K562 (cell line): Measurements from ENCODE around the gene FOXL2NB. TPM values are rescaled to one million over a fixed set of nuclear protein-coding genes. Genes with fewer than 3 reads are reported as not detected.

ENCODE experiments used
- CBX1 ChIP-seq: sonication (generic); IDR thresholded peaks from 2 replicates; pipeline ENCODE4 v1.6.1; 2016; ENCODE audit warnings: antibody characterized with exemption, low read depth, mild to moderate bottlenecking
- CSDE1 ChIP-seq, 2 experiments: fragments of 450-650 bp; IDR thresholded peaks; 2 replicates each; pipeline ENCODE4 v1.6.1; 2016; ENCODE audit warnings: mild to moderate bottlenecking in 1 of 2
- DNMT1 ChIP-seq: fragments of 450-650 bp; IDR thresholded peaks from 2 replicates; pipeline ENCODE4 v1.6.1; 2016; ENCODE audit warnings: antibody characterized with exemption, mild to moderate bottlenecking
- E2F3 ChIP-seq: fragments of 250-450 bp; sonication (Bioruptor Pico); IDR thresholded peaks from 2 replicates; pipeline ENCODE4 v1.4.0; 2020; ENCODE audit warnings: mild to moderate bottlenecking
- FOXJ3 ChIP-seq: sonication (generic); formaldehyde crosslinking; IDR thresholded peaks from 2 replicates; pipeline ENCODE4 v1.4.0; 2020; ENCODE audit warnings: mild to moderate bottlenecking, missing genetic modification reagents
- JUNB ChIP-seq: fragments of 450-650 bp; formaldehyde crosslinking; conservative IDR thresholded peaks from 2 replicates; pipeline ENCODE4 v1.4.0; 2020; ENCODE audit warnings: mild to moderate bottlenecking
- L3MBTL2 ChIP-seq: fragments of 450-650 bp; IDR thresholded peaks from 2 replicates; pipeline ENCODE4 v1.6.1; 2016; ENCODE audit warnings: mild to moderate bottlenecking, moderate library complexity
- NONO ChIP-seq, 2 experiments: fragments of 200-400 bp in 1 of 2; fragments of 450-650 bp in 1 of 2; formaldehyde crosslinking in 1 of 2; IDR thresholded peaks; 2 replicates each; pipeline ENCODE4 v1.6.1; 2017; ENCODE audit warnings: low read depth in 2 of 2, mild to moderate bottlenecking in 2 of 2, moderate library complexity in 2 of 2, low read length in 1 of 2
- POLR2G ChIP-seq: fragments of 200-400 bp; formaldehyde crosslinking; IDR thresholded peaks from 2 replicates; pipeline ENCODE4 v1.6.1; 2017; ENCODE audit warnings: low read depth, mild to moderate bottlenecking, antibody characterized with exemption, low read length, moderate library complexity
- RBBP5 ChIP-seq: fragments of 200-600 bp; sonication (generic); IDR thresholded peaks from 2 replicates; pipeline ENCODE4 v1.6.1; 2012; ENCODE audit warnings: borderline replicate concordance, mild to moderate bottlenecking, low read length, control low read depth, inconsistent platforms; ENCODE audit not compliant: insufficient read depth, poor library complexity, severe bottlenecking
- SMAD4 ChIP-seq: fragments of 250-450 bp; sonication (Bioruptor Pico); conservative IDR thresholded peaks from 2 replicates; pipeline ENCODE4 v1.8.0; 2021; ENCODE audit warnings: inconsistent platforms, mild to moderate bottlenecking, moderate library complexity
- SUPT5H ChIP-seq: fragments of 450-650 bp; IDR thresholded peaks from 2 replicates; pipeline ENCODE4 v1.6.1; 2016
- TCF7L2 ChIP-seq: fragments of 150-350 bp; IDR thresholded peaks from 2 replicates; pipeline ENCODE4 v1.6.1; 2016; ENCODE audit warnings: low read depth, mild to moderate bottlenecking, low read length, moderate library complexity
- YBX1 ChIP-seq: fragments of 450-650 bp; IDR thresholded peaks from 2 replicates; pipeline ENCODE4 v1.7.1; 2016; ENCODE audit warnings: mild to moderate bottlenecking
- ZFX ChIP-seq: sonication (generic); formaldehyde crosslinking; IDR thresholded peaks from 2 replicates; pipeline ENCODE4 v1.8.0; 2022; ENCODE audit warnings: mild to moderate bottlenecking, missing genetic modification reagents, moderate library complexity
- polyA plus RNA-seq, 8 experiments: library from polyadenylated mRNA; depleted of rRNA in 4 of 8; stranded (reverse) in 5 of 8; unstranded in 3 of 8; fragments of >200 nt; fragmentation: Nextera tagmentation in 2 of 8; fragmentation: Illumina TruSeq in 1 of 8; extraction: Ambion mirVana in 2 of 8; extraction: Trizol in 1 of 8; gene quantifications; 2 replicates each; pipeline versions ENCODE4 v1.2.1 to v1.2.3, GENCODE V29; 2011 to 2014; ENCODE audit warnings: inconsistent platforms in 1 of 8, missing spikeins in 1 of 8
- total RNA-seq, 7 experiments: library from RNA; depleted of rRNA in 6 of 7; stranded (reverse); fragments of >200 nt in 6 of 7; fragmentation: Illumina TruSeq in 2 of 7; extraction: Trizol in 2 of 7; gene quantifications; 2 replicates each; pipeline versions ENCODE4 v1.2.1 to v1.2.3, GENCODE V29; 2011 to 2021; ENCODE audit warnings: low replicate concordance in 1 of 7
- TF ChIP-seq, protein P1 (sequence below), 2 experiments: IDR thresholded peaks; 2 replicates each; pipeline ENCODE4 v1.6.1; 2011; ENCODE audit warnings: borderline replicate concordance in 1 of 2, control low read depth in 1 of 2, low read depth in 1 of 2, low read length in 1 of 2, mild to moderate bottlenecking in 1 of 2, mixed read lengths in 1 of 2, moderate library complexity in 1 of 2; ENCODE audit not compliant: insufficient read depth in 1 of 2, insufficient read length in 1 of 2, poor library complexity in 1 of 2, severe bottlenecking in 1 of 2; ENCODE audit errors: extremely low read depth in 1 of 2
- TF ChIP-seq, protein P2 (sequence below), 2 experiments: IDR thresholded peaks; 2 replicates each; pipeline ENCODE4 v1.6.1; 2012; ENCODE audit warnings: improper control_type of control experiment in 2 of 2, low read depth in 2 of 2, low read length in 2 of 2, borderline replicate concordance in 1 of 2
- TF ChIP-seq, protein P3 (sequence below): fragments of 450-650 bp; formaldehyde crosslinking; IDR thresholded peaks from 2 replicates; pipeline ENCODE4 v1.4.0; 2020; ENCODE audit warnings: mild to moderate bottlenecking, moderate library complexity
- TF ChIP-seq, protein P4 (sequence below): fragments of 250-450 bp; sonication (Bioruptor Pico); IDR thresholded peaks from 2 replicates; pipeline ENCODE4 v1.8.0; 2022; ENCODE audit warnings: inconsistent platforms

The FOXL2NB gene
- total and polyA plus RNA-seq, 9 of the 15 experiments (the other 6 are each of a cell fraction or from before 2014, with no cell fraction given) = 0.71 to 17.4 (median 9.0) TPM

- TF ChIP-seq, protein P1, sequence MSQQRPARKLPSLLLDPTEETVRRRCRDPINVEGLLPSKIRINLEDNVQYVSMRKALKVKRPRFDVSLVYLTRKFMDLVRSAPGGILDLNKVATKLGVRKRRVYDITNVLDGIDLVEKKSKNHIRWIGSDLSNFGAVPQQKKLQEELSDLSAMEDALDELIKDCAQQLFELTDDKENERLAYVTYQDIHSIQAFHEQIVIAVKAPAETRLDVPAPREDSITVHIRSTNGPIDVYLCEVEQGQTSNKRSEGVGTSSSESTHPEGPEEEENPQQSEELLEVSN (IDR thresholded peaks at IDR 0.05; ENCODE audit: borderline replicate concordance in 1 of 2, extremely low read depth in 1 of 2, insufficient read depth in 1 of 2, insufficient read length in 1 of 2, low read depth in 1 of 2, low read length in 1 of 2, poor library complexity in 1 of 2, severe bottlenecking in 1 of 2) = peak; percentile 78 to 85
- TF ChIP-seq JUNB (CRISPR knock-in tag) = no peak
- TF ChIP-seq YBX1 = no peak
- no peak for TF ChIP-seq CSDE1 (IDR thresholded peaks at IDR 0.05)
- peak; percentile 11; the same call in 1 of the 2 replicates for TF ChIP-seq CBX1
- no peak for TF ChIP-seq DNMT1
- peak; percentile 40 for TF ChIP-seq SUPT5H
- TF ChIP-seq FOXJ3 = no peak
- TF ChIP-seq SMAD4 (CRISPR knock-in tag) = peak; percentile 36; the same call in 1 of the 2 replicates
- TF ChIP-seq ZFX (CRISPR knock-in tag) = peak; percentile 91
- TF ChIP-seq L3MBTL2 = peak; percentile 85
- TF ChIP-seq POLR2G = peak; percentile 85
- 0 out of 4 replicates have a peak, but pooled peaks of 1 of the 2 experiments have one; percentile 47 for TF ChIP-seq NONO (IDR thresholded peaks at IDR 0.05; ENCODE audit: low read depth in 2 of 2, low read length in 1 of 2)
- TF ChIP-seq TCF7L2 = no peak
- peak; percentile 96 for TF ChIP-seq RBBP5
- 0 out of 2 replicates have a peak, but pooled peaks have one; percentile 46 for TF ChIP-seq E2F3
- TF ChIP-seq, protein P2, sequence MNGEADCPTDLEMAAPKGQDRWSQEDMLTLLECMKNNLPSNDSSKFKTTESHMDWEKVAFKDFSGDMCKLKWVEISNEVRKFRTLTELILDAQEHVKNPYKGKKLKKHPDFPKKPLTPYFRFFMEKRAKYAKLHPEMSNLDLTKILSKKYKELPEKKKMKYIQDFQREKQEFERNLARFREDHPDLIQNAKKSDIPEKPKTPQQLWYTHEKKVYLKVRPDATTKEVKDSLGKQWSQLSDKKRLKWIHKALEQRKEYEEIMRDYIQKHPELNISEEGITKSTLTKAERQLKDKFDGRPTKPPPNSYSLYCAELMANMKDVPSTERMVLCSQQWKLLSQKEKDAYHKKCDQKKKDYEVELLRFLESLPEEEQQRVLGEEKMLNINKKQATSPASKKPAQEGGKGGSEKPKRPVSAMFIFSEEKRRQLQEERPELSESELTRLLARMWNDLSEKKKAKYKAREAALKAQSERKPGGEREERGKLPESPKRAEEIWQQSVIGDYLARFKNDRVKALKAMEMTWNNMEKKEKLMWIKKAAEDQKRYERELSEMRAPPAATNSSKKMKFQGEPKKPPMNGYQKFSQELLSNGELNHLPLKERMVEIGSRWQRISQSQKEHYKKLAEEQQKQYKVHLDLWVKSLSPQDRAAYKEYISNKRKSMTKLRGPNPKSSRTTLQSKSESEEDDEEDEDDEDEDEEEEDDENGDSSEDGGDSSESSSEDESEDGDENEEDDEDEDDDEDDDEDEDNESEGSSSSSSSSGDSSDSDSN (IDR thresholded peaks at IDR 0.05; ENCODE audit: borderline replicate concordance in 1 of 2, low read depth in 2 of 2, low read length in 2 of 2) = peak; percentile 83 to 95
- TF ChIP-seq, protein P3, sequence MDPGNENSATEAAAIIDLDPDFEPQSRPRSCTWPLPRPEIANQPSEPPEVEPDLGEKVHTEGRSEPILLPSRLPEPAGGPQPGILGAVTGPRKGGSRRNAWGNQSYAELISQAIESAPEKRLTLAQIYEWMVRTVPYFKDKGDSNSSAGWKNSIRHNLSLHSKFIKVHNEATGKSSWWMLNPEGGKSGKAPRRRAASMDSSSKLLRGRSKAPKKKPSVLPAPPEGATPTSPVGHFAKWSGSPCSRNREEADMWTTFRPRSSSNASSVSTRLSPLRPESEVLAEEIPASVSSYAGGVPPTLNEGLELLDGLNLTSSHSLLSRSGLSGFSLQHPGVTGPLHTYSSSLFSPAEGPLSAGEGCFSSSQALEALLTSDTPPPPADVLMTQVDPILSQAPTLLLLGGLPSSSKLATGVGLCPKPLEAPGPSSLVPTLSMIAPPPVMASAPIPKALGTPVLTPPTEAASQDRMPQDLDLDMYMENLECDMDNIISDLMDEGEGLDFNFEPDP (CRISPR knock-in tag) = no peak
- TF ChIP-seq, protein P4, sequence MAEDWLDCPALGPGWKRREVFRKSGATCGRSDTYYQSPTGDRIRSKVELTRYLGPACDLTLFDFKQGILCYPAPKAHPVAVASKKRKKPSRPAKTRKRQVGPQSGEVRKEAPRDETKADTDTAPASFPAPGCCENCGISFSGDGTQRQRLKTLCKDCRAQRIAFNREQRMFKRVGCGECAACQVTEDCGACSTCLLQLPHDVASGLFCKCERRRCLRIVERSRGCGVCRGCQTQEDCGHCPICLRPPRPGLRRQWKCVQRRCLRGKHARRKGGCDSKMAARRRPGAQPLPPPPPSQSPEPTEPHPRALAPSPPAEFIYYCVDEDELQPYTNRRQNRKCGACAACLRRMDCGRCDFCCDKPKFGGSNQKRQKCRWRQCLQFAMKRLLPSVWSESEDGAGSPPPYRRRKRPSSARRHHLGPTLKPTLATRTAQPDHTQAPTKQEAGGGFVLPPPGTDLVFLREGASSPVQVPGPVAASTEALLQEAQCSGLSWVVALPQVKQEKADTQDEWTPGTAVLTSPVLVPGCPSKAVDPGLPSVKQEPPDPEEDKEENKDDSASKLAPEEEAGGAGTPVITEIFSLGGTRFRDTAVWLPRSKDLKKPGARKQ (CRISPR knock-in tag) = peak; percentile 12; the same call in 1 of the 2 replicates
Measured at GRCh38 chr3:138944929-138945708, 1.9 kb upstream of the FOXL2NB start (continued).
